Smooth muscle cell (in vitro differentiated cells): ENCODE measurements around the gene TRAF2. TPM values are rescaled to one million over a fixed set of nuclear protein-coding genes. Genes with fewer than 3 reads are reported as not detected.

Source experiments
- DNase-seq: peaks from one replicate; lab custom pipeline; 2025; ENCODE audit not compliant: unreplicated experiment; lab: John Stamatoyannopoulos, UW
- H2AFZ ChIP-seq: fragments of 200-600 bp; sonication (generic); 2 replicates; pipeline ENCODE4 v1.6.0; 2016; ENCODE audit warnings: antibody characterized with exemption, low read depth, mild to moderate bottlenecking
- H3F3A ChIP-seq: fragments of 200-600 bp; sonication (generic); 2 replicates; pipeline ENCODE4 v1.6.0; 2017; ENCODE audit warnings: antibody characterized with exemption, low read depth
- H3K27ac ChIP-seq: fragments of 200-600 bp; sonication (generic); 2 replicates; pipeline ENCODE4 v1.5.1; 2016; ENCODE audit warnings: low read depth, mild to moderate bottlenecking
- H3K27me3 ChIP-seq: fragments of 200-600 bp; sonication (generic); 2 replicates; pipeline ENCODE4 v1.6.1; 2016; ENCODE audit warnings: low read depth, mild to moderate bottlenecking
- H3K36me3 ChIP-seq: fragments of 200-600 bp; sonication (generic); 2 replicates; pipeline ENCODE4 v1.5.1; 2016; ENCODE audit warnings: low read depth
- H3K4me1 ChIP-seq: fragments of 200-600 bp; sonication (generic); 2 replicates; pipeline ENCODE4 v1.5.1; 2016; ENCODE audit warnings: low read depth
- H3K4me2 ChIP-seq: fragments of 200-600 bp; sonication (generic); 2 replicates; pipeline ENCODE4 v1.6.0; 2016; ENCODE audit warnings: mild to moderate bottlenecking
- H3K4me3 ChIP-seq: fragments of 200-600 bp; sonication (generic); 2 replicates; pipeline ENCODE4 v1.5.1; 2016; ENCODE audit warnings: mild to moderate bottlenecking
- H3K79me2 ChIP-seq: fragments of 200-600 bp; sonication (generic); 2 replicates; pipeline ENCODE4 v1.6.0; 2016; ENCODE audit warnings: low read depth, mild to moderate bottlenecking
- H3K9ac ChIP-seq: fragments of 200-600 bp; sonication (generic); 2 replicates; pipeline ENCODE4 v1.6.0; 2016; ENCODE audit warnings: low read depth
- H3K9me3 ChIP-seq: fragments of 200-600 bp; sonication (generic); replicated peaks from 2 replicates; pipeline ENCODE4 v1.5.1; 2016; ENCODE audit warnings: low read depth
- H4K20me1 ChIP-seq: fragments of 200-600 bp; sonication (generic); 2 replicates; pipeline ENCODE4 v1.6.0; 2016; ENCODE audit warnings: low read depth
- WGBS: methylation state at CpG from one replicate; pipeline ENCODE4 v1.1.7; 2016; ENCODE audit warnings: low lambda C conversion rate; 5-methylcytosine and 5-hydroxymethylcytosine counted together
- polyA plus RNA-seq: library from polyadenylated mRNA; unstranded; fragments of >200 nt; fragmentation: Nextera tagmentation; extraction: Ambion mirVana; gene quantifications from 2 replicates; pipeline ENCODE4 v1.2.1, GENCODE V29; 2016
- total RNA-seq: library from RNA; depleted of rRNA; stranded (reverse); fragments of >200 nt; gene quantifications from 2 replicates; pipeline ENCODE4 v1.2.3, GENCODE V29; 2014
- TF ChIP-seq, protein P1 (sequence below): fragments of 200-600 bp; sonication (generic); IDR thresholded peaks from 2 replicates; pipeline ENCODE4 v1.5.1; 2017; ENCODE audit warnings: borderline replicate concordance, mild to moderate bottlenecking, antibody characterized with exemption; ENCODE audit not compliant: insufficient read depth, poor library complexity, severe bottlenecking

The TRAF2 gene
- total and polyA plus RNA-seq, 2 experiments from 2014 or later = 7.0 to 15.9 TPM

DNA sequence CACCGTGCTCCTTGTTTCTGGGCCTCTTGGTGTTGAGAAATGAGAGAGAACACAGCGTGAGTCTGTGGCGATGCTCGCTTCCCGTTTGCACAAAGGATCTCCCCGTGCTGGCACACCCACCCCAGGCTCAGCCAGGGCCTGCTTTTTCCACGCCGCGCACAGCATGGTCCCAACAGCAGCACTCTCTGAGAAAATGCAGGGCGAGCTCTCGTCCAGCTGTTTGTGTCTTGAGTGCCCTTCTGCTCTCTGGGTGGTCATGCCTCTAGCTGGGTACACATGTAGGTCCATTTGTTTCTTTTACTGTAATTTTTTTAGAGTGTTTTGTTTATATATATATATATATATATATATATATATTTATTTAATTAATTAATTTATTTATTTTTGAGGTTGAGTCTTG lies 31.6 kb downstream of the TRAF2 start:
- WGBS = 90% methylated on average over 11 of the region's 11 CpGs
- TF ChIP-seq, protein P1, sequence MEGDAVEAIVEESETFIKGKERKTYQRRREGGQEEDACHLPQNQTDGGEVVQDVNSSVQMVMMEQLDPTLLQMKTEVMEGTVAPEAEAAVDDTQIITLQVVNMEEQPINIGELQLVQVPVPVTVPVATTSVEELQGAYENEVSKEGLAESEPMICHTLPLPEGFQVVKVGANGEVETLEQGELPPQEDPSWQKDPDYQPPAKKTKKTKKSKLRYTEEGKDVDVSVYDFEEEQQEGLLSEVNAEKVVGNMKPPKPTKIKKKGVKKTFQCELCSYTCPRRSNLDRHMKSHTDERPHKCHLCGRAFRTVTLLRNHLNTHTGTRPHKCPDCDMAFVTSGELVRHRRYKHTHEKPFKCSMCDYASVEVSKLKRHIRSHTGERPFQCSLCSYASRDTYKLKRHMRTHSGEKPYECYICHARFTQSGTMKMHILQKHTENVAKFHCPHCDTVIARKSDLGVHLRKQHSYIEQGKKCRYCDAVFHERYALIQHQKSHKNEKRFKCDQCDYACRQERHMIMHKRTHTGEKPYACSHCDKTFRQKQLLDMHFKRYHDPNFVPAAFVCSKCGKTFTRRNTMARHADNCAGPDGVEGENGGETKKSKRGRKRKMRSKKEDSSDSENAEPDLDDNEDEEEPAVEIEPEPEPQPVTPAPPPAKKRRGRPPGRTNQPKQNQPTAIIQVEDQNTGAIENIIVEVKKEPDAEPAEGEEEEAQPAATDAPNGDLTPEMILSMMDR = no peak
- Histone ChIP-seq H3K4me3 (no peak overlapping the region), H3K4me1 (no peaks in the 10 kb centered on the region), H3K27ac (no peak overlapping the region), H3F3A (no peaks in the 10 kb centered on the region), H3K9ac (no peak overlapping the region), H3K36me3 (no peaks in the 10 kb centered on the region), H3K9me3 (no peaks in the 10 kb centered on the region), H3K27me3 (no peaks in the 10 kb centered on the region), H2AFZ (no peak overlapping the region), H3K79me2 (no peaks in the 10 kb centered on the region), H3K4me2 (no peak overlapping the region), H4K20me1 (no peaks in the 10 kb centered on the region)
- no peak for DNase-seq

DNA sequence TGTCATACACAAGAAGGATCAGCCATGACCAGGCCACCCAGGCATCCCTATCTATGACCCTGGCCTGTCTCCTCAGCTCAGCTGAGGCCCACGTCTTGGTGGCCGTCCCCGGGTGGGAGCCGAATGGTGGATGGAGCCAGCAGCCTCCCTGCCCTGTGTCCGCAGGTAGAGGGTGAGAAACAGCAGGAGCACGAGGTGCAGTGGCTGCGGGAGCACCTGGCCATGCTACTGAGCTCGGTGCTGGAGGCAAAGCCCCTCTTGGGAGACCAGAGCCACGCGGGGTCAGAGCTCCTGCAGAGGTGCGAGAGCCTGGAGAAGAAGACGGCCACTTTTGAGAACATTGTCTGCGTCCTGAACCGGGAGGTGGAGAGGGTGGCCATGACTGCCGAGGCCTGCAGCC lies 33.8 kb downstream of the TRAF2 start:
- WGBS = 94% methylated on average over 15 of the region's 15 CpGs
- no peak overlapping the region for H3K4me3 ChIP-seq
- H3K4me1 ChIP-seq = no peaks in the 10 kb centered on the region
- H3K79me2 ChIP-seq = no peaks in the 10 kb centered on the region
- no peaks in the 10 kb centered on the region for H4K20me1 ChIP-seq
- DNase-seq = no peak
- no peak overlapping the region for H3K27ac ChIP-seq
- no peaks in the 10 kb centered on the region for H3K27me3 ChIP-seq
- TF ChIP-seq, protein P1 = no peak
- no peaks in the 10 kb centered on the region for H3K9me3 ChIP-seq
- H2AFZ ChIP-seq = no peak overlapping the region
- H3K4me2 ChIP-seq = no peak overlapping the region
- no peak overlapping the region for H3K9ac ChIP-seq
- H3K36me3 ChIP-seq = no peaks in the 10 kb centered on the region
- H3F3A ChIP-seq = no peaks in the 10 kb centered on the region

DNA sequence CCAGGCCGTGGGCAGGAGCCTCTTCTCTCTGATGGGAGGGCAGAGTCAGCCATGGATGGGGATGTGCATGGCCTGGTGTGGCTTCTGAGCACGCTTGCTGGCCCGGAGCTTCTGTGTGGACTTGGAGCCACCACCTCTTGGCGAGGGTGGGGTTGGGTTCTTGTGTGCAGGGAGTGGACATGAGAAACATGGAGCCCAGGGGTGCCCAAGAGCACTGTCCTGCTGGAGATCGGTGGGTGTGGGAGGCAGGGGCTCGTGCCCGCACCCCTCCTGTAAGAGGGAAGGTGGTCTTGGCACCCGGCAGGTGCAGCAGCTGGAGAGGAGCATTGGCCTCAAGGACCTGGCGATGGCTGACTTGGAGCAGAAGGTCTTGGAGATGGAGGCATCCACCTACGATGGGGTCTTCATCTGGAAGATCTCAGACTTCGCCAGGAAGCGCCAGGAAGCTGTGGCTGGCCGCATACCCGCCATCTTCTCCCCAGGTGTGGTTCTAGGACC lies 34.5 kb downstream of the TRAF2 start:
- Histone ChIP-seq H3F3A (no peaks in the 10 kb centered on the region), H2AFZ (no peak overlapping the region), H3K9ac (no peak overlapping the region), H3K27me3 (no peaks in the 10 kb centered on the region), H3K9me3 (no peaks in the 10 kb centered on the region), H3K36me3 (no peaks in the 10 kb centered on the region), H3K4me3 (no peak overlapping the region), H3K4me2 (no peak overlapping the region), H4K20me1 (no peaks in the 10 kb centered on the region), H3K4me1 (no peaks in the 10 kb centered on the region), H3K79me2 (no peaks in the 10 kb centered on the region), H3K27ac (no peak overlapping the region)
- over 99% methylated on average over 14 of the region's 14 CpGs for WGBS
- TF ChIP-seq, protein P1 = no peak
- DNase-seq = no peak

DNA sequence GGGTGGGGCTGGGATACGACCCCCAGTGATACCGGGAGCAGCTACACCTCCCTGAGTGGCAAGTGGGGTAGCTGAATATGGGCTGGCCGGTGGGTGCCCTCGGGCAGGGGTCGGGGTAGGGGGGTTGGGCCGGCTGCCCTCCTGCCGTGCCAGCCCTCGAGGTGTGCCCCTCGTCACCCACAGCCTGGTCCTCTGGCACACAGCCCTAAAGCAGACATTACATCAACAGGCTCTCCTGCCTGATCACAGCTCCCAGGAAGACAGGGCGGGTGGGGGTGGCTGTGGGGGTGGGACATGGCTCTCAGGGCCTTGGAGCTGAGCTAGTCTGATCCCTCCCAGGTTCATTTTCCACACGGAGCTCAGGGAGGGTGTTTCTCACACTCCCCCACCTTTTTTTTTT lies 35.0 kb downstream of the TRAF2 start:
- no peak overlapping the region for H2AFZ ChIP-seq
- TF ChIP-seq, protein P1 = no peak
- H3K4me3 ChIP-seq = no peak overlapping the region
- no peak overlapping the region for H3K4me2 ChIP-seq
- no peaks in the 10 kb centered on the region for H3K79me2 ChIP-seq
- no peak for DNase-seq
- H4K20me1 ChIP-seq = no peaks in the 10 kb centered on the region
- no peaks in the 10 kb centered on the region for H3F3A ChIP-seq
- no peaks in the 10 kb centered on the region for H3K4me1 ChIP-seq
- no peak overlapping the region for H3K27ac ChIP-seq
- 97% methylated on average over 11 of the region's 11 CpGs for WGBS
- no peak overlapping the region for H3K9ac ChIP-seq
- no peaks in the 10 kb centered on the region for H3K9me3 ChIP-seq
- no peaks in the 10 kb centered on the region for H3K27me3 ChIP-seq
- H3K36me3 ChIP-seq = no peaks in the 10 kb centered on the region
